ENCODE measurements around the gene VTI1A. TPM values are rescaled to one million over a fixed set of nuclear protein-coding genes. Genes with fewer than 3 reads are reported as not detected.

Gene VTI1A
- total and polyA plus RNA-seq, 9 of the 15 experiments (the other 6 are each of a cell fraction or from before 2014, with no cell fraction given), result 9.3 to 21.4 (median 16.0) TPM

DNA sequence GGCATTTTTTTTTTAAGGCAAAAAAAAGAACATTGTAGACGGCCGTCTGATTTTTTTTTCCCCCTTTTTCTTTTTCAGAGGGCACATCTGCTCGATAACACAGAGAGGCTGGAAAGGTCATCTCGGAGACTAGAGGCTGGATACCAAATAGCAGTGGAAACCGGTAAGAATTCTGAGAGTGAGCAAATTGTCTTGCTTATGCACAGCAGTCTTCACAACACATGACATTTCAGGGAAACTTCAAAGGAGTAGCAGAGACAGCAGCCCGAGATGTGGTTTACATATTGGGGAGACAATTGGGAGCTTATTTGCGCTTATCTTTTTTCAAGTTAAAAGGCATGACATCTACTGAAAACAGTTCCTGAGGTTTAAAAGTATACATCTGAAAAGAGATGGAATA is 91.2 kb downstream of the VTI1A start:
- H3K27ac ChIP-seq (ENCODE audit: extremely low read depth, low read depth, low read length), result no peak overlapping the region
- ATAC-seq (no peak), DNase-seq (ENCODE audit: extremely low read depth in 1 of 4, low spot score in 3 of 4) (no peak), FAIRE-seq (no peak)
- no peak overlapping the region for H3K4me3 ChIP-seq
- H2AFZ ChIP-seq (ENCODE audit: low read depth, low read length), result no peak overlapping the region
- H4K20me1 ChIP-seq (replicated peaks; ENCODE audit: control insufficient read depth, insufficient read depth, low read length), result no peaks in the 10 kb centered on the region
- TF ChIP-seq RUNX1 (IDR thresholded peaks at IDR 0.05; ENCODE audit: low read depth) (no peak), CC2D1A (IDR thresholded peaks at IDR 0.05) (no peak), TCFL5 (CRISPR knock-in tag; conservative IDR thresholded peaks at IDR 0.05) (no peak), U2AF1 (optimal IDR thresholded peaks at IDR 0.05; ENCODE audit: low read depth, low read length) (no peak), FOXJ2 (tag; IDR thresholded peaks at IDR 0.05) (no peak)
- TF ChIP-seq, protein P1, sequence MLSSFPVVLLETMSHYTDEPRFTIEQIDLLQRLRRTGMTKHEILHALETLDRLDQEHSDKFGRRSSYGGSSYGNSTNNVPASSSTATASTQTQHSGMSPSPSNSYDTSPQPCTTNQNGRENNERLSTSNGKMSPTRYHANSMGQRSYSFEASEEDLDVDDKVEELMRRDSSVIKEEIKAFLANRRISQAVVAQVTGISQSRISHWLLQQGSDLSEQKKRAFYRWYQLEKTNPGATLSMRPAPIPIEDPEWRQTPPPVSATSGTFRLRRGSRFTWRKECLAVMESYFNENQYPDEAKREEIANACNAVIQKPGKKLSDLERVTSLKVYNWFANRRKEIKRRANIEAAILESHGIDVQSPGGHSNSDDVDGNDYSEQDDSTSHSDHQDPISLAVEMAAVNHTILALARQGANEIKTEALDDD (IDR thresholded peaks at IDR 0.05), result no peak
- TF ChIP-seq, protein P2, sequence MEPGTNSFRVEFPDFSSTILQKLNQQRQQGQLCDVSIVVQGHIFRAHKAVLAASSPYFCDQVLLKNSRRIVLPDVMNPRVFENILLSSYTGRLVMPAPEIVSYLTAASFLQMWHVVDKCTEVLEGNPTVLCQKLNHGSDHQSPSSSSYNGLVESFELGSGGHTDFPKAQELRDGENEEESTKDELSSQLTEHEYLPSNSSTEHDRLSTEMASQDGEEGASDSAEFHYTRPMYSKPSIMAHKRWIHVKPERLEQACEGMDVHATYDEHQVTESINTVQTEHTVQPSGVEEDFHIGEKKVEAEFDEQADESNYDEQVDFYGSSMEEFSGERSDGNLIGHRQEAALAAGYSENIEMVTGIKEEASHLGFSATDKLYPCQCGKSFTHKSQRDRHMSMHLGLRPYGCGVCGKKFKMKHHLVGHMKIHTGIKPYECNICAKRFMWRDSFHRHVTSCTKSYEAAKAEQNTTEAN (CRISPR knock-in tag; IDR thresholded peaks at IDR 0.05), result no peak
- in situ Hi-C loops (cut with MboI), result no loop called here
- H3K36me3 ChIP-seq (ENCODE audit: control insufficient read depth, insufficient read depth, low read length), result peaks cover 3% of the 10 kb centered on the region; the same call in 2 of the 3 replicates
- BruUV-seq (replicated peaks), result no TSS peak
- no peak overlapping the region for H3K9ac ChIP-seq (ENCODE audit: insufficient read depth in 1 of 2, low read depth in 2 of 2, low read length in 2 of 2)
- no peaks in the 10 kb centered on the region for H3K9me1 ChIP-seq (ENCODE audit: control insufficient read depth, insufficient read depth, low read length)
- no peaks in the 10 kb centered on the region for H3K27me3 ChIP-seq (ENCODE audit: control insufficient read depth in 2 of 2, insufficient read depth in 2 of 2, low read length in 2 of 2)
- H3K4me1 ChIP-seq (replicated peaks in 1 of 2; ENCODE audit: control insufficient read depth in 2 of 2, insufficient read depth in 2 of 2, low read length in 2 of 2), result no peaks in the 10 kb centered on the region
- 97% methylated on average over 4 of the region's 7 CpGs for WGBS (ENCODE audit: insufficient coverage, low coverage, missing lambda C conversion rate)
- ChIA-PET CTCF (ENCODE audit: low intra/inter-chr PET ratio) (no interaction called here), POLR2A (no interaction called here)
- no peak overlapping the region for H3K4me2 ChIP-seq (ENCODE audit: insufficient read depth, low read length)
- intact Hi-C loops (cut with micrococcal nuclease), result no loop called here
- H3K79me2 ChIP-seq (ENCODE audit: control insufficient read depth, insufficient read depth, low read length), result no peaks in the 10 kb centered on the region
- no peaks in the 10 kb centered on the region for H3K9me3 ChIP-seq (replicated peaks; ENCODE audit: control insufficient read depth, insufficient read depth, low read depth, low read length)

Data from K562 (cell line).